Stimulated activated CD4-positive, alpha-beta T cell treated with anti-CD3 and anti-CD28 coated beads, Interleukin-2, amount 100 ng/mL, for 4 hours (primary cell): ENCODE data around the gene RERGL.
"Not testable (repeated sequence)": the region's sequence is repeated elsewhere in the genome, so short reads cannot be mapped to it uniquely, and the experiment has no call there.

ENCODE experiments used
- DNase-seq: peaks from one replicate; pipeline ENCODE4 v3.0.0-alpha.2; 2020; ENCODE audit warnings: low read depth

RERGL gene, protein sequence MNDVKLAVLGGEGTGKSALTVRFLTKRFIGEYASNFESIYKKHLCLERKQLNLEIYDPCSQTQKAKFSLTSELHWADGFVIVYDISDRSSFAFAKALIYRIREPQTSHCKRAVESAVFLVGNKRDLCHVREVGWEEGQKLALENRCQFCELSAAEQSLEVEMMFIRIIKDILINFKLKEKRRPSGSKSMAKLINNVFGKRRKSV

DNA sequence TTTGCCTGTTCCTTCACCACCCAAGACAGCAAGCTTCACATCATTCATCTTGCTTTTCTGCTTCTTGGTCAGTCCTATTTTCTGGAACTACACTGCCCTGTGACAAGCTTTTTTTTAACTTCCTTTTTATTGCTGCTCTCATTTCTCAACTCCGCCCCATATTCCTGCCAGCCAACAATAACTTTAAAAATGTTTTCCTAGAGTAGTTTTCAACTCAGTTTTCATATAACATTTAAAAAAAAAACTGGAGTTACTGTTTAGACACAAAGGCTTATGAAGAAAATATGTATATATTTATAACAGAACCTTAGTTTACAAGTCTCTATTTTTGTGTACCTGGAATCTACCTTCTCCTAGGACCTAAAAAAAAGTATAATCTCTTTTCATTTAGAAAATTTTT lies at the start of gene RERGL:
Gene RERGL, minus strand, starts transcription at position 101 of the 400 bp plus-strand sequence. Its CDS starts 53 bp downstream, at position 48.
- DNase-seq, result no peak

- no peak for DNase-seq
Measured at GRCh38 chr12:18139254-18139653, 49.3 kb upstream of the RERGL start.

- no peak for DNase-seq
Measured at GRCh38 chr12:18135509-18135908, 45.5 kb upstream of the RERGL start.

DNA sequence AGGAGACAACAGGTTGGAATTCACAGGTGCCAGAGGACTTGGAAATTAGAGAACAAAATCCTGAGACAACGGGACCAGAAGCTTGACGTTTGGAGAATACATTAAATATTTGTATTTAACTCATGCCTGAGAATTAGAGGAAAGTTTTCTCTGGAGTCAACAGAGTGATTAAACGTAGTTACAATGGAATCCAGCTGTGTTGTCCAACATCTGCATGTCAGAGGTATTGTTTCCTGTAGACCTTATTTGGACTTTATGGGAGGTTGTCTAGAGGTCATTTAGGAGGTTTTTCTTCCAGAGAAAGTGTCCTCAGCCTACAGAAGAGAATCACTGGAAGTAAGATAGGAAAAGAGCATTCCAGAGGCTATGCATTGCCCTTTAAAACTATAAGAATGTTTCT lies 45.1 kb upstream of the RERGL start:
- DNase-seq, result no peak

GRCh38 chr12:18130851-18131250 lies 40.9 kb upstream of the RERGL start:
- DNase-seq, result no peak

DNA sequence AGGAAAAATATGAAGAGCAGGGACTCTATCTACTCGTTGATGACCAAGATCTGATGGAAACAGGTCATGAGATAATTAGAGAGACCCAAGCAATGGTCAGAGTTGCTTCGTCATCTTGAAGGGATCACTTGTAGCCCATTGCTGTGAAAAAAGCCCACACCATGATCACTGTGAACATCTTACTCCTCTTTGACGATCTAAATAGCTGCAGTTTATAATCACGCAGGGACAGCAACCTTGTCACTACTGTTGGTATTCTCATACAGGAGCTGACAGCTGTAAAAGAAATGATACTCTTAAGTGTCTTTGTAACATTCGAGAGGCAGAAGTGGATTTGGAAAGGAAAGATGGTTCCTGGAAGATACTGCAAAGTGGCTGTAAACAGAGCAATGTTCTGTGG lies 33.7 kb upstream of the RERGL start:
- no peak for DNase-seq

DNA sequence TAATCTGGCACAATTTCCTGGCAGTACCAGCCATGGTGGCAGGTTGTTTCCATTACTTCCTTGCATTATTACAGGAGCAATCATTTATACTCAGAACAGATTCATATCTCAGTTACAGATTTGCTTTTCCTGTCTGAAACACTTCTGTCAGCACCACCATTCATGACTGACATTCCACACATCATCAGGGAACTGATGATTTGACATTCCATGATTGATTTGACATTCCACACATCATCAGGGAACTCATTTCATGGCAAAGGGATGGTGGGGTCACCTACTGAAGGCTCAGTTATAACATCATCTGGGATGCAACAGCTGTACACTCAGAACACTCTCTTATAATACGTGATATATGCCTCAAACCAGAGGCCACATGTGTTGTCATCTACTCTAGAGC lies 30.9 kb upstream of the RERGL start:
- DNase-seq, result no peak

DNA sequence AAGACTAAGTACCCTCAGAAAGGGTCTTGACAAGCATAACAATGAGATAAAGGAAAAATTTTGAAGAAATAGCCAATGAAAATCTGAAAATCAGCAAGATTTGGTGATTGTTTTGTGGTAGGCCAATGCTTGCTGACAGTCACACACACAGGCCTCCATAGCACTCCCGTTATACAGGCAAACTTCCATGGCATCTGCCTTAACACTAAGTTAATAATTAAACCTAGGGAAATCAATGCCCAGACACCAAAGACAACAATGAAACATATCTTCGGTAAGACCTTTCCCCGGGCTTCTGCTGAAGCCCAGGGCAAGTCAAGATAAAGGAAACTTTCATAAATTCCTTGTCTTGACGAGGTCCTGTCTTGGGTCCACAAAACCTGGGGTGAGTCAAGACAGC lies 18.6 kb upstream of the RERGL start:
- DNase-seq, result no peak

GRCh38 chr12:18103624-18104023 lies 13.6 kb upstream of the RERGL start:
- no peak for DNase-seq

DNA sequence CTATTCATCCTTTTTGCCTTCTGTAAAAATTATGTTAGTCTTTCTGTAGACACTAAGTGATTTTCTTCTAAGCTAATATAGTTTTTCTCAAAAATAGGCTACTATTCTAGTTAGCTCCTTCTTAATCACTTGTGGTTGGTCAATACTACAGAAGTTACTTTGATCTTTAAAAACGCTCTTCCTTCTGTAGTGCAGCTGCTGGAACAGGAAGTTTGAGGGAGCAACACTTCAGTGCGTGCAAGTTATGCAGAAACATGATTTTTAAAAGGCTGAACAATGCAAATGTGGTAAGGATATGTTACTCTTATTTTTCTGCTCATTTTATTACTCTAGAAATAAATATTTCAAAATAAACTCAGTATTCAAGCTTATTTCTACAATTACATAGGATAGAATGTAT lies 11.1 kb upstream of the RERGL start:
- DNase-seq, result no peak

GRCh38 chr12:18084080-18084479 lies 5.9 kb downstream of the RERGL start:
- no peak for DNase-seq

DNA sequence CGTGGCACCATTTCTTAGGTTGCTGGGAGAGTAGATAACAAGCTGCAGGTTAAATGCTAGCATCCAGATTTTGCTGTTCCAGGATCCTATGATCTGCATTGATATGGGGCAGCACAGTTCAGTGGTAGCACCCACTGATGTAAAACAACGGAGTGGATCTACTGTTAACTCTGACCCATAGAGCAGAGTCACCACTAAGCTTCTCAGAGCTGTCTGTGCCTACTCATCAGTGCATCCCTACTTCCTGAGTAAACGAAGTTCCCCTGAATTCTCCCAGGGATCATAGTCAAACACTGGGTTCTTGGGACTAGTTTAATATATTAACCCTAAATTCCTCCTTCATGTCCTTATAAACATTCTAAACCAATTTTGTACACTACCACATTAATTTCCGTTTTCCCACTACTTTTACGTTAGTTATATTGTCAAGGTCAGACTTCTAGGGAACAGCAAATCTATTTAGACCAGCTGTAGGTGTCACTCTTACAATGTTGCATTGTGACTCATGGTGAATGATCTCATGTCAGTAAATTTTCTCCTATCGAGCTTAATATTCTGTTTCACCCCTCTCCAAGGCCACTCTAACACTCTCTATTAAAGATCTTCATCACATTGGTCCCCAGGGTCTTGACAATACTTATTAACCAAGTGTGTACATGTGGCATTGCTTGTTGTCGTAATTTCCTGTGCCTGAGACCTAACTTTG lies 10.3 kb downstream of the RERGL start:
- DNase-seq, result no peak

GRCh38 chr12:18074001-18074400 lies 16.0 kb downstream of the RERGL start:
- DNase-seq, result no peak

DNA sequence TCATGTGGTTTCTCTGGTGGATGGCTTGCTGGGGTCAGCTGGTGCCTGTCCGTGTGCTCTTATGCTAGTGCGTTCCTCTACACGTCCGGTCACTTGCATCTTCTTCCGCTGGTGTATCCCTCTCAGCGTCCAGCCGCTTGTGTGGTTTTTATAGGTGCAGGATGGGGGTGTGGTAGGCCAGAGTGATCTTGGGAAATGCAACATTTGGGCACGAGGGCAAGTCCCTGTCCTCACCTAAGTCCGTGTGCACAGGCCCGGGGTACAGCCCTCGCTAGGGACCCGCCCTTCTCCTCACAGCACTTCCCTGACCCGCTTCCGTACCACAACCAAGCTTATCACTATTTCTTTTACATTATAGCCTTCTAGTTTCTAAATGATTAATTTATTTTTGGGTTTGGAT lies 17.3 kb downstream of the RERGL start:
- no peak for DNase-seq

DNA sequence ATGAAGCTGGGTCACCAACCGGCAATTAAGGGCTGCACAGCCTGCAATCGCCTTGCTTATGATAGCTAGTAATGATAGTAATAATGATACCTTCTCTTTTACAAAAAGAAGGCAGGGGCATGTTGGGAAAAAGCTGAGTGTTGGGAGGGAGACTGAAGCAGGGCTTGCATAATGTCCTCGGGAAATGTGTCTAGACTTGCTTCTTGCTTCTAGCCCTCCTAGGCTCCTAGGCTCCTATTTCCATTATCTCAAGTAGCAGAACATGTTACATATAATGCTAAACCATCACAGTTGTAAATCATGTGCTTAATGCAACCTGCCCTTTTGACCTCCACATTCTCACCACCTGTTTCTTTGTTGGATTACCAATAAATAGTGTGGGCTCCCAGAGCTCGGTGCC lies 18.7 kb downstream of the RERGL start:
- DNase-seq, result no peak

DNA sequence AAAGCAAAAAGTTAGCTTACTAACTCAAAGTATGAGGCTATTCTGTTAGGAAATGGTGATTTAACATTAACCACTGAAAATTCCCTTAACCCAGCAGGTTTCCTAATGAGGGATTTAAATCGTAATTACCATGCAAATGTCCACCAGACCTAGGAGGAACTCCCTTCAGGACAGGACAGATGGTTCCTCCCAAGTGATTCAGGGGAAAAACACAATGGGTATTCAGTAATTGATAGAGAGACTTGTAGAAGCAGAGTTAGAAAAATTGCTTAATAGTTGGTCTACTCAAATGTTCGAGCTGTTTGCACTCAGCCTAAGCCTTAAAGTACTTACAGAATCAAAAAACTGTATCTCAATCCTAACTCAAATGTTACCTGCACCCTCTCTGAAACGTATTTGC lies 21.6 kb downstream of the RERGL start:
- no peak for DNase-seq

- DNase-seq, result no peak
Measured at GRCh38 chr12:18066666-18067065, 23.3 kb downstream of the RERGL start.

GRCh38 chr12:18062867-18063266 lies 27.1 kb downstream of the RERGL start:
- DNase-seq, result not testable (repeated sequence)

DNA sequence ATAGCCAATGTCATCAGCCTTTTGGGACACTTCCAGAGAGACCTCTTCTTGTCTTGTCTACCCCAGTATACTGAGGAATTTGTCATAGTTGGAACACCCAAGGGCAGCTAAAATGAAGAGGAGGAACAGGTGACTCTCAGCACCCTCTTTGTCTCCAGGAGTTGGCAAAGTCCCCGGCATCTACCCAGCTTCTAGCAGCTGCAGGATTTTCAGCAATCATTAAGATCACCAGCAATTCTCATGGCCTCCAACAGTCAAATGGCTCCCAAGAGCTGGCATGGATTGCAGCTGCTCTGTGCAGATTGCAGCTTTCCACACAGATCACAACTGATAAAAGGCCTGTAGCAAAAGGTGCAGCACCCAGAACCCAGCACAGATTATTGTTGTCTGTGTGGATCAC lies 32.9 kb downstream of the RERGL start:
- DNase-seq, result no peak

DNA sequence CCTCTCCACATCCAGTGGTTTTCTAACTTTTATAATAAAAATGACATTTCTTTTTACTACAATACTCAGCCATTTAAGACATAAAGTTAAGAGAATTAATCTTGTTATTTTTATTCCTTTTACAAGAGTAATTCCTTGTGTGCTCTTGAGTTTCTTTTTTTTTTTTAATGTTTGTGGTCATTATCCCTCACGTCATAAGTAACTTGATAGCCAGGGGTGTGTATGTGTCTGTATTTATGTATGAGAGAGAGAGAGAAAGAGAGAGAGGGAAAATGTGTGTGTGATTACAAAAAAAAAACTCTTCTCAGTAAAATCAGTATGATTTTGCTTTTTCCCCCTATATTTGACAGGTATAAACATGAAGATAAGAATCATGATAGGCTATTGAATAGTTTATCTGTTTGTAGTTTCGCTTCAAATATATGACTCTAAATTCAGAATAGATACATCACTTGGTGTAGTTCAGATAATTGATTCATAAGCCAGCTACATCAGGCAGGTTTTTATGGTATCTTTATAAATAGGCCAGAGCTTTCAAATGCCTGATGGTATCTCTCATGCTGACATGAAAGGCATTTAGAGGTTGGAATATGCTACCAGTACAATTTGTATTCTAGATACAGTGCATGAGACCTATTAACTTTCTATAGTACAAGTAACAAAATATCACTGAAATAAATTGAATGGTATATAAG lies 34.9 kb downstream of the RERGL start:
- no peak for DNase-seq

DNA sequence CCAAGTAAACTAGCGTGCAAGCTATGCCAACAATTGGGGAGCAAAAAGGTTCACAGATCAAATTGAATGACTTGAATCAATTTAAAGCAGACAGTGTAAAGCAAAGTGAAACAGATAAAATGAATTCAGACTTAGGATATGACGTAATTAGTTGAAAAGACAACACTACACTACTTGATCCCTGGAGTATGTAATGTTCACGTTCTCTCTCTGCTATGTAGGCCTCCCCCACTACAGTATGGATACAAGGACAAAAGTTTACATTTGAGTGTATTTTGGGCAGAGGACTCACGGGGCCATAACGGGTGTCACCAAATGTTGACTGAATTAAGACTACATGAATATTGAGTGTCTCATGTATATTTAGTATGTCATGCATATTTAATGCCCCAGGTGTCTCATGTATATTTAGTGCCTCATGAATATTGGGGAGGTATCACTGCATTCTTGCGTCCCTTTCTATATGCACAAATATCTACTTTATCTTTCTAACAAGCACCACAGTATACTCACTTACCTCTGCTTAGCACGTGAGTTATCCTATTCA lies 44.5 kb downstream of the RERGL start:
- DNase-seq, result no peak

DNA sequence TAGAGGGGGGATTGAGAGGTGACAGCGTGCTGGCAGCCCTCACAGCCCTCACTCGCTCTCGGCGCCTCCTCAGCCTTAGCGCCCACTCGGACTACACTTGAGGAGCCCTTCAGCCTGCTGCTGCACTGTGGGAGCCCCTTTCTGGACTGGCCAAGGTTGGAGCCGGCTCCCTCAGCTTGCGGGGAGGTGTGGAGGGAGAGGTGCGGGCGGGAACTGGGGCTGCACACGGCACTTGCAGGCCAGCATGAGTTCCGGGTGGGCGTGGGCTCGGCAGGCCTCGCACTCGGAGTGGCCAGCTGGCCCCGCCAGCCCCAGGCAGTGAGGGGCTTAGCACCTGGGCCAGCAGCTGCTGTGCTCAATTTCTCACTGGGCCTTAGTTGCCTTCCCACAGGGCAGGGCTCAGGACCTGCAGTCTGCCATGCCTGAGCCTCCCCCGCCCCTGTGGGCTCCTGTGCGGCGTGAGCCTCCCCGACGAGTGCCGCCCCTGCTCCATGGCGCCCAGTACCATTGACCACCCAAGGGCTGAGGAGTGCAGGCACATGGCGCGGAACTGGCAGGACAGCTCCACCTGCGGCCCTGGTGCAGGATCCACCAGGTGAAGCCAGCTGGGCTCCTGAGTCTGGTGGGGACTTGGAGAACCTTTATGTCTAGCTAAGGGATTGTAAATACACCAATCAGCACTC lies 49.8 kb downstream of the RERGL start:
- not testable (repeated sequence) for DNase-seq
